Dedifferentiated amniotic fluid mesenchymal stem cell (primary cell): Measurements from ENCODE around the gene NAALADL2.
"Not testable (repeated sequence)": the region's sequence is repeated elsewhere in the genome, so short reads cannot be mapped to it uniquely, and the experiment has no call there.

Experiments
- DNase-seq: peaks from one replicate; pipeline ENCODE4 v3.0.0-alpha.2; 2016; ENCODE audit errors: extremely low spot score

Gene NAALADL2

DNA sequence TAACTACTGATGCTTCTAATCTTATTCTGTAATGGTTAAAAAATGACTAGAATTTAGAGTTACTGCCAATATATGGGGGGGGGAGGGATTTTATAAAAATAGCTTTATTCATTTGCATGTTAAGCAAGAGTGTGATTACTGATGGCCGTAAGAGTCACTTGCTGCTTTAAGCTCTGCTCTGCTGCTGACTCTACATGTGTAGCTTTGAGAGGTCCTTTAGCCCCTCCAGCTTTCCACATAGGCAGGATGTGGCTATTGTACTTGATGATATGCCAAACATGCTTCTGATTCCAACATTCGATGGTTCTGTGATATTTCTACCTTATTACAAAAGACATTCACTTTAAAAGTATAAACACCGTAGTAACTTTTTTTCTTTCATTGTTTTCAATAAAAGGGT lies 511.3 kb downstream of the NAALADL2 start:
- DNase-seq: not testable (repeated sequence)

DNA sequence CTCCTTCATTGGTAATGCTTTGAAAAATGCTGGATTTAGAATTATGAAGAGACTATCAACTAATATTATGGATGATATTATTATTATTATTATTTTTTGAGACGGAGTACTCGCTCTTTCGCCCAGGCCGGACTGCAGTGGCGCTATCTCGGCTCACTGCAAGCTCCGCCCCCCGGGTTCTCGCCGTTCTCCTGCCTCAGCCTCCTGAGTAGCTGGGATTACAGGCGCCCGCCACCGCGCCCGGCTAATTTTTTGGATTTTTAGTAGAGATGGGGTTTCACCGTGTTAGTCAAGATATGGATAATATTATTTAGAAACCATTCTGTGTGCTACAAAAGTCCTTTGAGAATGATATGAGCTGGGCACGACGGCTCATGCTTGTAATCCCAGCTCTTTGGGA lies 512.1 kb downstream of the NAALADL2 start:
- not testable (repeated sequence) for DNase-seq

DNA sequence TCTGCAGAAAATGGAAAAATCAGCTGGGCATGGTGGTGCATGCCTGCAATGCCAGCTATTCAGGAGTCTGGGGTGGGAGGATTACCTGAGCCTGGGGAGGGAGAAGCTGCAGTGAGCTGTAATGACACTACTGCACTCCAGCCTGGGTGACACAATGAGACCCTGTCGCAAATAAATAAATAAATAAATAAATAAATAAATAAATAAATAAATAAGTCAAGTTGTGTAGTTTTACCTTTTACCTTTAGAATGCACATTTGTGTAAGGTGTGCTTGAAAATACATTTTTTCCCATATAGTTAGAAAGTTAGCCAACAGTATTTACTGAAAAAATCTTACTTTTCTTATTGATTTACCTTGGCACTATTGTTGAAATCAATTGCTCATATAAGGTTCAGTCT lies 515.6 kb downstream of the NAALADL2 start:
- DNase-seq: no peak

DNA sequence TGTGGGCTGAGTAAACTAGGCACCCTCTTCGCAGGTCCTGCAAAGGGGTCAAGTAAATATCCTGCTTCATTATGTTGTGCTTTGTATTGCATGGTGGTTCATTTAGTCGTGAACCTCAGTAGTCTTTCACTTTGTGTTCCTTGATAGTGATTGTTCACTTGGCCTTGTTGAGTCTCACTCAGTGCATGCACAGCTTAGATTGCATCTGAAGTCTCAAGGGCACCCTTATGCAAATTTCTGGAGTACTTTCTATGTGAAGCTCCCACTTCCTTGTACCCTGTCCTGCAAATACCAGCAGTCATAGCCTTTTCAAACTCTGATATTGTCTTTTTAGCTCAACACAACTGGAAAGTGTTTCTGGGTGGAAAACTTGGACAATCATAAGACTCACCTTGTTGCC lies 519.2 kb downstream of the NAALADL2 start:
- no peak for DNase-seq

DNA sequence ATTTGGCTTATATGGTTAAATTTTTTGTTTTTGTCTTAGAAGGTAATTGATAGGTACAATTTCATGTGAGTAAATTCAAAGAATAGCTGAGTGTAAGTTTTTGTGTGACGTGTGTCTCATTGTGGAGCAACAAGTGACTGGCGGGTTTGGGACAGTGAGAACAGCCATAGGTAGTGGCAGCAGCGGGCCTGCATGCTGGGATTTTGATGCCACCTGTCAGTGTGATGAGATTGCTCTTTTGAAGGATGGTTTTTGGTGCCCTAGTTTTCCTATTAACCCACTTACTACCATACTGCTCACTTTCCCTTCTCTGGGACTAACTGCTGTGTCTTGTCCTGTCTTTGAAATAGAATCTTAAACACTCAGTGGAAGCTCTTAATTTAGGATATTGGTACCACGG lies 522.6 kb downstream of the NAALADL2 start:
- DNase-seq: no peak

DNA sequence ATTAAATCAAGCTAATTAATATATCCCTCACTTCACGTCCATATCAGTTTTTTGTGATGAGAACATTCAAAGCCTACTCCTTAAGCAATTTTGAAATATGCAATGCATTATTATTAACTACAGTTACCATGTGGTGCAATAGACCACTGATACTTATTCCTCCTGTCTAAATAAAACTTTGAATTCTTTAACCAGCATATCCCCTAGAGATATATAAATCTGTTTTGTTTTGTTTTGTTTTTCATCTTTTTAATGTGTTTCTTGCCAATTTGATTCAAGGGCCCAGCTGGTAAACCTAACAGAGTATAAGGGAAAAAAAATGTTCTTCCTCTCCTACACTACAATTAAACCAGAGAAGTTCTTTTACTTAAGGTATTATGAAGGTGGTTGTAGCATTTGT lies 524.2 kb downstream of the NAALADL2 start:
- no peak for DNase-seq

DNA sequence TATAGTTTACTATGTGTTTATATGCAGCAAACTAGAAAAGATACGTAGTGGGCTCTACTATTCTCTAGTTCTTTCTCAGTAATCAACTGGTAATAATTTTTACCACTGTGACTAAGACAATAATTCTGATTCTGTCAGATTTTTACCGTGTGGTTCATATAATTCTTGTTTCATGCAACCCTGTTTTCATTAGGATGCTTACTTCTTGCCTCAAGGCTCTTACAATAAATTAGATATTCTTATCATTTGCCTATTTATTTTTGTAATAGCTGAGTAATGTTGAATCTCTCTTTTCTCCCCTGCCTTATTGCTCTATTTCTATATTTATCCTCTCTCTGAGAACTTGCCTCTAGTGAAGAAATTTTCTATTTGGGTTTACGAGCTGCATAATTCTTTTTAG lies 524.7 kb downstream of the NAALADL2 start:
- DNase-seq: no peak

DNA sequence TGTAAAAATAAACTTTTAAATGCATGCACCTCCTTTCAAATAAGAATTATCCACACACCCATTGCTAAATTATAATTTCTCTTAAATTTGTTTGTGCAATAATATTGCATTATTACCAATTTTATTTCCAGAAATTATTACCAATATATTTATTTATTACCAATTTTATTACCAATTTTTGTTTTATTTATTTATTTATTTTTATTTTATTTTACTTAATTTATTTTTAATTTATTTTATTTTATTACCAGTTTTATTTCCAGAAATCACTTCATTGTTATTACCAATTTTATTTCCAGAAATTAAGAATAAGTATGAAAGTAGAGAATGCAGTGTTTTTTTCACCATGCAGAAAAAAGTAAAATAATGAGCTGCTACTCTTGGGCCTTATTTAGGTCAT lies 525.4 kb downstream of the NAALADL2 start:
- no peak for DNase-seq

DNA sequence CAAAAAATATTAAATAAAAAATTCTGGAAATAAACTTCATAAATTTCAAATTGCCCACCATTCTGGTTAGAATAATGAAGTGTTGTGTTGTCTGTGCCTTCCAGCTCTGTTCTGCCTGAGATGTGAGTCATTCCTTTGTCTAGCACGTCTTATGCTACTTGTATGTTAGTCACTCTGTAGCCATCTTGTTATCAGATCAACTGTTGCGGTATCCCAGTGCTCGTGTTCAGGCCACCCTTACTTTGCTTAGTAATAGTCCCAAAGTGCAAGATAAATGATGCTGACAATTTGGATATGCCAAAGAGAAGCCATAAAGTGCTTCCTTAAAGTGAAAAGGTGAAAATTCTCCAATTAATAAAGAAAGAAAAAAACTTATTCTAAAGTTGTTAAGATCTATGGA lies 527.5 kb downstream of the NAALADL2 start:
- DNase-seq: peak; percentile 65

DNA sequence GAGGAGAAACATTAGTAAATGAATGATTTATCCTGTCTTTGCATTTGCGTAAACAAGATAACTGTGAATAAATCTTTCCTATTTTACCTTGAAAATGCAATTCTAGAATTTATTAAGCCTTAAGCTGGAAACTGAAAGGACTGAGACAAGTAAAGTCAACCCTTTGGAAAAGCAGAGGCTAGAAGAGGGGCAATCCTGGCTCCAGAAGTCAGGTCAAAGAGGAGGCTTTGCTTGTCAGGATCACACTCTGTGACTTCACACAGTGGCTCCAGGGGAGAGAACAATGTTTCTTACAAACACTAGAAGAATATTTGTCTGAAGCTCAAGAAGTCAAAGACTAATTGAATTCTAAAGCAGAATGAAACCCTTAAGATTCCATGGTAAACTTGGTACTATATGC lies 530.4 kb downstream of the NAALADL2 start:
- no peak for DNase-seq

DNA sequence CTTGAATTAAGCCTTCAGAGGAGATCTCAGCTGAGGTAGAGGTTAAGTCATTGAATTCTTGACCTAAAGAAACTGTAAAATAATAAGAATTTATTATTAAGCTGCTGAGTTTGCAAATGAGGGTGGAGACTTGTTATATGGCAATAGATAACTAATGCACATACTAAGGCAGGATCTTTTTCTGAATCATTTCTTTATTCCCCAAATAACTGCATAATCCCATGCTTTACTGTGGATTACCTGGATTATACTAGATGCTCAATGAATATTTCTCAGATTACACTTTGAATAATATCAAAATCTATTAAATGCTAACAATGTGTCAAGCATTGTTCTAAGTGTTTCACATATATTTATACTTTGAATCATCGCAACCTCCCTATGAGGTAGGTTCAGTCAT lies 532.5 kb downstream of the NAALADL2 start:
- no peak for DNase-seq

DNA sequence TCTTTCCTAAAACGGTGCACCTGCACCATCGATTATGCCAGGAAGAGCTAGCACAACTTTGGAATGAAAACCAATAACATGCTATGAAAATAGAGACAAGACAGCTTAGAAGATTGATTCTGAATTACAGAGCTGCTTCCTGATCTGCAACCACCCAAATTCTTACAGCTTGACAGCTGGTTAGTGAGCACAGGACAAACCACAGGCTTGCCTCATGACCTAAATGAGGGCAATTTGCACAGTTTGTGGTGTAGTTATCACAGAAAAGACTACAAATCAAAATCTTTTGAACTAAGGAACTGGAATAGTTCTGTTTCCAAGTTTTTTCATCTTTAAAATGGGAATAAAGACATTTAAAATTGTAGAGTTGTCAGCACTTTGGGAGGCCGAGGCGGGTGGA lies 533.5 kb downstream of the NAALADL2 start:
- no peak for DNase-seq

DNA sequence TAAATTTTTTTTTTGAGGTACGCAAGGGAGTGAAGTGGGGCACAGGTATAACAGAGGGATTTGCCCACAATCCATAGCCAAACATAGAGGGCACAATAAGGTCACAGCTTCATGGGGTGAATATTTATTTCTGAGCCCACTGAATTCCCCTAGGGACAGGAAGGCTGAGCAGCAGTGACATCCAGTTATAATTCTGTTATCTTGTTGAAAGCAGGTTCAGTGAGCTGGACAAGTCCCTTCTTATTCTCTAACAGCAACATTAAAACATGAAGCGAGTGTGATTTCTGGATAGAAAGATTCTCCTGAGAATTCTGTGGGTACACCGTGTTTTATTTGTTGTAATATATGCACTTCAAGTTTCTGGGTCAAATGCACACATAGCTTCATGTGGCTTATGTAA lies 538.2 kb downstream of the NAALADL2 start:
- DNase-seq: no peak

DNA sequence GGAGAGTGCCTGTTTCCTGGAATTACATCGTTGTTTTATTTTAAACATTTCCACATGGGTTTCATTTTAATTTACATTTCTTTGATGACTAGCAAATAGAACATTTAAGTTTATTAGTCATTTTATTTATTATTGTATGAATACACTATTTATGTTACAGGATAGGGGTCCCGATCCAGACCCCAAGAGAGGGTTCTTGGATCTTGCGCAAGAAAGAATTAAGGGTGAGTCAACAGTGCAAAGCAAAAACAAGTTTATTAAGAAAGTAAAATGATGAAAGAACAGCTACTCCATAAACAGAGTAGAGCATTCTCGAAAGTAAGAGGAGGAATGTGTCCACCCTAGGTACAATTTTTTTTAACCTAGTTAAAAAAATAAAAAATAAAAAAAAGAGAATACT lies 539.5 kb downstream of the NAALADL2 start:
- no peak for DNase-seq

DNA sequence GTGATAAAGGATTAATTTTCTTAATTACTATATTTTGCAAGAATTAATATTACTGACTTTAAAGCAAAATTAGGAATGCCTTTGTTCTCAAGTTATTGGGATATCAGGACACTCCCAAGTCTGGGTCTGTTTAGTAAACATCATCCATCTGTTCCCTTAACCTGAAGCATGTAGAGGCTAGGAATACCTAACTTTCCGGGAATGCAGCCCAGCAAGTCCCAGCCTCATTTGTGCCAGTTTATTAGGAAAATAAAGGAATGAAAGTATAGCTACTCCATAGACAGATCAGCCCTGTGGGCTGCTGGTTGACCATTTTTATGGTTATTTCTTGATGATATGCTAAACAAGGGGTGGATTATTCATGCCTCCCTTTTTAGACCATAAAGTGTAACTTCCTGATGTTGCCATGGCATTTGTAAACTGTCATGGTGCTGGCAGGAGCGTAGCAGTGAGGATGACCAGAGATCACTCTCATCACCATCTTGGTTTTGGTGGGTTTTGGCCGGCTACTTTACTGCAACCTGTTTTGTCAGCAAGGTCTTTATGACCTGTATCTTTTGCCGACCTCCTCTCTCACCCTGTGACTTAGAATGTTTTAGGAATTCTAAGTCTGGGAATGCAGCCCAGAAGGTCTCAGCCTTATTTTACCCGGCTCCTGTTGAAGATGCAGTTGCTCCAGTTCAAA lies 540.2 kb downstream of the NAALADL2 start:
- DNase-seq: no peak

DNA sequence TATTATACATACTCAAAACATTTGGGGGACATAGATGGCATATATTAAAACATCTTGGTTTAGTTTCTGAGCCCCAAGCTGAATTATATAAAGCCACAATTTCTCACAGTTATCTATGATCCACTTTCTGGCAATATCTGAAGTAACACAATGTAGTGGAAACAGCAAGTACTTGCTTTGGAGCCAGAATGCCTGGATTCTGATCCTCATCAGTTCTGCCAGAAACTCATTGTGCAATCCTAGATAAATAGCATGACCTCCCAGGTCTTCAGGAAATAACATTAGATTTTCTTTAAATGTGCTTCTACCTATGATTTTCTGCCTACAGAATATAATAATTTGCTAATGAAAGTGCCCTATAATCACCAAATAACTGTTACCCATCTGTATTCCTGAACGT lies 544.9 kb downstream of the NAALADL2 start:
- no peak for DNase-seq

DNA sequence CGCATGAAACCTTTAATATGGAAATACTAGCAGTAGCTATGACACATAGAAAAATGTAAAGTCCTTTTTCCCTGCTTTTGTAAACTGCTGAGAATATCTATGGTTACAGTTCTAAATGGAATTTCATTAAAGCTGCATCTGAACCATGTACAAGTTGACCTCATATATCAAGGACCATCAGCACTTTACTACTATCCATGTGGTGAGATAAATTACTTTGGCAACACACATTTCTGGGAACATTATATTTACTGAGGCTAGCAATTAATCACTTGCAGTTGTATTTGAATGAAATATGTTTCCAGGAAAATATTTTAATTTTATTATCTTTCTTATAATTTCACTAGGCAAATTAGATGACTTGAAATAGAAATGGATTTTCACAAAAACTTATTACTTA lies 545.5 kb downstream of the NAALADL2 start:
- no peak for DNase-seq

DNA sequence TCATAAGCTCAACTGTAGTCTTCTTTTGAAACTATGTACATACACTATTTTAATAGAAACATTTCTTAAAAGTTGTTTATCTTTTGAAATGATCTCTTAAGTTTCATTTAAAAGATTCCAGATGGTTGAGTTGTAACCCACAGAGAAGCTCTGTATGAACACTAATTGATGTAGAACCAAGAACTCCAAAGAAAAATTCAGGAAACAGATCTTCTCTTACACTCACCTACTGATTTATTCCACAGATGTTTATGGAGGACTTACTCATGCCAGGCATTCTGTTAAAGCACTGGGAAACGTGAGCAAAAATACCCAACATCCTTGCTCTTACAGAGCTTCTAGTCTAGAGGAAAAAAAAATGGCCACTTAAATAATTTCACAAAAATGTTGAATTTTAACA lies 551.1 kb downstream of the NAALADL2 start:
- peak; percentile 59 for DNase-seq

DNA sequence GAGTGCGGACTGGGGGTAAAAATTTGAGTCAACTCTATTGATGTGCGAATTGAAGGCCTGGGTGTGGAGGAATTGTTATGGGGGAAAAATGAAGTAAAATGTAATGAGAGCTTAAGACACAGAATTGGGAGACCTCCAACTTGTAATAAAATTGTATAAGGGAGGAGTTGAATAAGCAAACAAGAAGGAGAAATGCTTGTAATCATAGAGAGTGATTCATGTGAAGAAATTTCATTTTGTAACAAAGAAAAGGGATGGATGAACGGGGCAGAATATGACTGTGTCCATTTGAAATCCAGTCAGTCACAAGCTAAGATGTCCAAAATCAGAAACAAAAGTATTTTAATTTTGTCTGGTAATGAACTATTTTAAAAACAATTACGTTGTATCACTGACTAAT lies 552.3 kb downstream of the NAALADL2 start:
- DNase-seq: peak; percentile 50

DNA sequence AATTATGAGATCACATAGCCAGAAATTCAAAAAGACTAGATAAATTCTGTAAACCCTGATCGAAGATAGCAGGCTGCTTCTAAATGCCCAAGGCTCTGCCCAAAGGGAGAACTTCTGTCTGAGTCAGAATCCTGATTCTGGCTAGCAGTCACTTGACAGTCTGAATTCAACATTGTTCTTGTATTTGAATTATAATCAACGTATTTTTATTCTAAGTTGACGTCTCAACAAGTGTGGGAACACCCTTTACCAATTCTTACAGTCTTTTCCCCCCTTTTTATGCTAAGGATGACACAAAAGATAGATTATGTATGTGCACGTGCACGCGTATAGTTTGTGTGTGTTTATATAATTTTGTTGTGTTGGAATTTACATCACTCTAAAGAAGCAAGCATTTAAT lies 552.8 kb downstream of the NAALADL2 start:
- DNase-seq: no peak

DNA sequence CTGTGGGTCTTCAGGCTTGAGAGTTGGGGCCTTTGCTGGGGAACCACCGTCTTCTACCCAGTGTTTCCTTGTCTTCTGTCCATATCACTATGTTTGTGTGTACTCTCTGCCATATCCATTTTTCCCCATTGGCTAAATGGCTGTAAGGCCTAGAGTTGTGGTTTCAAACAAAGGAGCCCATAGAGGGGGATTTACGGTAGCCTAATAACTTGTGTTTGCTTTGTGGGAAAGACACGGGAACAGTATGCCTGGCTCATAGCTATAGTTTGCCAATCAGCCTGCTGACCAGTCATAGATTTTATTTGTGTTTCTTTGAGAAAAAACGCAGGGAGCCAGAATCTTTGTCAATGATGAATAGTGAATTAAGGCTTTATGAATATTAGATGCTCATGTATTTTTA lies 554.8 kb downstream of the NAALADL2 start:
- DNase-seq: no peak

DNA sequence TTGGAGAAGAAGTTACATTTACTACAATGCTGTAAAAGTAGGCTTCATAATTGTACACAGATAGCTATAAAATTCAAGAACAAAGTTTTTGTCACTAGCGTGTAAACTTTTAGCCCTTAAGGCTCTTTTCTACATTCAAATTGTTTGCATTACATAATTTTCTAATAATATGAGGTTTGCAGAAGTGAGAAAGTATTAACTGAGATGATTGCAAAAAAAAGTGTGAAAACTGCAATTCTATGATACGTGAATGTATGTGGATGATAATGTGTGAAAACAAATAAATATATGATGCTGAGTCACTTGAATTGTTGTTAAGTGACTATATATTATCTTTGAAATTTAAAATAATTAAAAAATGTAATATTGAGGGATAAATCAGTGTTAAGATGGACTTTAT lies 557.5 kb downstream of the NAALADL2 start:
- DNase-seq: no peak

DNA sequence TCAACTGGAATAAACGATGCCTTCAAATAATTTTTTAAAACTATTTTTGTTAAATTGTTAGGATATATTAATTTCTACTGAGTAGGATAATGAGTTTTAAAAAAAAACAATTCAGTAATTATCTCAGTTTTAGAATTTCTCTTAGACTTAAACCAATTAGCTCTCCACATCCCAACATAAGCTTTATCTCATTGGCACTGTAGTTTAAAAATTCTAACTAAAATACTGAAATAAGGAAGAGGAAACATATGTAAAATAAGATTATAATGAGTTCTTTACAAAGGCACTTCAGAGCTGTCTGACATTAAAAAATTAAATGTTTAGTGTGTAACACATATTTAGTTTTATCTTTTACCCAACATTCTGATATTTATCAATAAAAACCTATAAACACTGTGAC lies 558.3 kb downstream of the NAALADL2 start:
- DNase-seq: no peak

DNA sequence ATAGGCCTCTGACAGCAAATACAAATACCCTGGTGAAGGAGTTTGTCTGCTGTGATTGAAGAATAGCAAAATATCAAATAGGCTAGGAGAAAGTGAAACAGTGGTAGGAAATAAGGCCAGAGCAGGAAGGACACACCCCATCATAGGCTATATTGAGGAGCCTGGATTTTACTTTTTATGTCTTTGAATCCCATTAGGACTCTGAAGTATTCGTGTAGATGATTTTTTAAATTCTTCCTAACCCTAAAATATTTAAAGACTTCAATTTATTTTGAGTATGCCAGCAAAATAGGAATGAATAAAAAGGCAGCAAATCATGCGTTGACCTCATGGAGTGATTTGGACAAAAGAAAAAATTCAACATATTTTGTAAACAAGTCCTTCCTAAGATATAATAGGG lies 562.8 kb downstream of the NAALADL2 start:
- DNase-seq: no peak
